GM18508 (cell line): ENCODE results near the gene ACP6.

ENCODE experiments used
- ATAC-seq: cut with Tn5 transposase; IDR thresholded peaks from one replicate; pipeline ENCODE4 v1.9.1; 2021; ENCODE audit warnings: moderate number of reproducible peaks; ENCODE audit not compliant: insufficient read depth, unreplicated experiment

Gene ACP6

GRCh38 chr1:147652306-147652705 lies 18.0 kb downstream of the ACP6 start:
- no peak for ATAC-seq

GRCh38 chr1:147651466-147651865 lies 18.9 kb downstream of the ACP6 start:
- no peak for ATAC-seq

- ATAC-seq: no peak
Observed at GRCh38 chr1:147648933-147649332, 21.4 kb downstream of the ACP6 start.

- ATAC-seq: no peak
Observed at GRCh38 chr1:147647796-147648633, 22.3 kb downstream of the ACP6 start.

- no peak for ATAC-seq
Observed at GRCh38 chr1:147643974-147644373, 26.4 kb downstream of the ACP6 start.

- no peak for ATAC-seq
Observed at GRCh38 chr1:147641695-147642592, 28.4 kb downstream of the ACP6 start.

GRCh38 chr1:147641291-147641690 lies 29.0 kb downstream of the ACP6 start:
- ATAC-seq: no peak

GRCh38 chr1:147640553-147641165 lies 29.7 kb downstream of the ACP6 start:
- ATAC-seq: peak; percentile 61

- ATAC-seq: no peak
Observed at GRCh38 chr1:147636314-147636713, 34.0 kb downstream of the ACP6 start.

GRCh38 chr1:147635342-147635741 lies 35.0 kb downstream of the ACP6 start:
- ATAC-seq: no peak

GRCh38 chr1:147634645-147635044 lies 35.7 kb downstream of the ACP6 start:
- ATAC-seq: no peak

GRCh38 chr1:147633759-147634158 lies 36.6 kb downstream of the ACP6 start:
- ATAC-seq: no peak

- ATAC-seq: no peak
Observed at GRCh38 chr1:147631839-147632238, 38.5 kb downstream of the ACP6 start.

- no peak for ATAC-seq
Observed at GRCh38 chr1:147630447-147630846, 39.9 kb downstream of the ACP6 start.

- ATAC-seq: no peak
Observed at GRCh38 chr1:147630022-147630421, 40.3 kb downstream of the ACP6 start.

- ATAC-seq: no peak
Observed at GRCh38 chr1:147628441-147628840, 41.9 kb downstream of the ACP6 start.

- no peak for ATAC-seq
Observed at GRCh38 chr1:147627435-147628110, 42.8 kb downstream of the ACP6 start.

GRCh38 chr1:147626739-147627138 lies 43.6 kb downstream of the ACP6 start:
- no peak for ATAC-seq

- ATAC-seq: no peak
Observed at GRCh38 chr1:147626291-147626690, 44.0 kb downstream of the ACP6 start.

- ATAC-seq: no peak
Observed at GRCh38 chr1:147625362-147625995, 44.8 kb downstream of the ACP6 start.
